Activated CD8-positive, alpha-beta memory T cell treated with anti-CD3 and anti-CD28 coated beads for 4 hours (primary cell): ENCODE measurements around the gene VPS35L.
A peak's percentile ranks its signal among the peaks of the same experiment; 100 is the strongest.
"Not testable (repeated sequence)": the region's sequence is repeated elsewhere in the genome, so short reads cannot be mapped to it uniquely, and the experiment has no call there.

Experiments
- DNase-seq, 2 donors: peaks; one replicate each; pipeline ENCODE4 v3.0.0-alpha.2; 2020; ENCODE audit warnings: low read depth in 2 of 2

The VPS35L gene

DNA sequence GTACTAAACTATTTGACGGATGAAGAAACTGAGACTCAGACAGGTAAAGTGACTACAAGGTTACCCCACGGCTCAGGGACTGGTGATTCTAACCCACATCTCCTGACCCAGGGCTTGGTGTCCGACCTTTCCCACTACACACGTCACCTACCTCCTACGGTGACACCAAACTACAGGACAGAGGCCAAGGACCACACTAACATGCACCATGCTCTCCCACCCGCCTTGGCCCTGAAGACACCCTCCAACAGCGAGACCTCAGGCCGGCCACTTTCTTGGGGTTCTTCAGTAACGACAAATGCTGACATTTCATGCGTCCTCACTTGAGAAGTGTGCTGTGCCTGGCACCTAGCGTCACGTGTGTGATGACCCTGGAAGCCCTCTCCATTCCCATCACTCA, 156.1 kb downstream of the VPS35L start:
- no peak for DNase-seq

DNA sequence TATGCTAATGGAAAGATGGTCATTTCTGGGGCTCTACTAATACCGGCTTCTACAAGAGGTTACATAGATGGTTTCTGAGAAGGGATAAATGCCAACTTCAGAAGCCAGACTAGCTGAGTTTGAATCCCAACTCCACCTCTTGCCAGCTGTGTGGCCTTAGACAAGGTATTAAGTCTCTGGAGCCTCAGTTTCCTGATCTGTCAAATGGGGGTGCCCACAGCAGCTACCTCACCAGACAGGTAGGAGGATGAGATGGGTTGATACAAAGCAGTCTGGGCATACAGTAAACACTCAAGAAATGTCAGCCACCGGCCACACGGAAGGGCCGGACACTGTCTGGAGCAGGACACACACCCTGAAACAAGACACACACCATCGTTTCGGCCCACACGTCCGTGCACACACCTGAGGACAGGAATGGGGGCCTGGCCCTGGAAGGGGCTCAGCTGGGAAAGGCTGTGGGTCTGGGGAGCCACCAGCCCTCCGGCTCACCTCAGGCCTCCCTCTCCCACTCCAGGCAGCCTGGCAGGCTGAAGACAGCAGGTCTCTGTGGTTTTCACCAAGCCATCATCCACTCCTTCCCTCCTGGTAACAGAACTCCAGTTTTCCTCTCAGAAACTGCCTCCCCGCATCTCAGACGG, 157.0 kb downstream of the VPS35L start:
- no peak for DNase-seq

DNA sequence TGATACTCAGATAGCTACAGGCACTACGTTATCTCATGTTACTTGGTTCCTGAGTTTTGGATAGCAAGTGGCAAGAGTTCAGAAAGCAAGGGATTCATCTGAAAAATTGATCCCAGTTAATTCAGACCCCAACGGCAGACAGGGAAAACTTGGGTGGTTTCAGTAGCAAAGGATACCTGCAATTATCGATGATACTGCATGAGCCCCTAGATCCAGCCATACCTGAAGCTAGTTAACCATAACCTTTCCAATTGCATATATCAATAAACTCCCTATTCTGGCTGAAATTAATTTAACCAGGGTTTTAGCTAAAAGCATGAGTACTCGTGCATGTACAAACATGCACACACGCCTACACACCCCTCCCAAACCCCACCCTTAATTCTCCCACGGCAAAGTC, 158.2 kb downstream of the VPS35L start:
- no peak for DNase-seq

DNA sequence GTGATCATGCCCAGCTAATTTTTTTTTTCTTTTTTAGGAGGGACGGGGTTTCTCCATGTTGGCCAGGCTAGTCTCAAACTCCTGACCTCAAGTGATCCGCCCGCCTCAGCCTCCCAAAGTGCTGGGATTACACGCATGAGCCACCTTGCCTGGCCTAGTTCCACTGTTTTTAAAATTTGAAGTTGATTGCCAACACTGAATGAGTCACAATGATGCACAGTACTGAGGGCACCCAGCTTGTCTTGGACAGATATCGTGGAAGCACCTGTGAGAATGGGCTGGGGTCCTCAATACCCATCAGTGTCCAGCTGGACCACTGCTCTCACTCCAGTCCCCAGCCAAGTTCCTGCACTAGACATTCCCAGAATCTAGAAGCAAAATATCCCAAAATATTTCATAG, 160.1 kb downstream of the VPS35L start:
- DNase-seq: no peak

DNA sequence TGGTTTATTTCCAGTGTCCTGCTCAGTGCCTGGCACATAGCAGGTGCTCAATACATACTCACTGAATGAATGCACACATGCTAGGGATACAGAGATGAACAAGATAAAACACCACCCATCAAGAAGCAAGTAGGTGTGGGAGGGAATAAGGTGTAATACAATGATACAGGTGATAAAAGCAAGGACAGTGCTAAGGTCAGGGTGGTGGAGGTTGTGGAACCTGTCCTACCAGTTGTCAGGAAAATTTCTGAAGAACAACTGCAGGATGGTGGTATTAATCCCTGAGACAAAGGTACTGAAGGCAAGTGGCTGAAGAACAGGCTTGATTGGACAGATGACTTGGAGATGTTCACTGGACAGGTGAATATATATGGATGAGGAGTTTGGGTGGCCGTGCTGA, 160.7 kb downstream of the VPS35L start:
- no peak for DNase-seq

DNA sequence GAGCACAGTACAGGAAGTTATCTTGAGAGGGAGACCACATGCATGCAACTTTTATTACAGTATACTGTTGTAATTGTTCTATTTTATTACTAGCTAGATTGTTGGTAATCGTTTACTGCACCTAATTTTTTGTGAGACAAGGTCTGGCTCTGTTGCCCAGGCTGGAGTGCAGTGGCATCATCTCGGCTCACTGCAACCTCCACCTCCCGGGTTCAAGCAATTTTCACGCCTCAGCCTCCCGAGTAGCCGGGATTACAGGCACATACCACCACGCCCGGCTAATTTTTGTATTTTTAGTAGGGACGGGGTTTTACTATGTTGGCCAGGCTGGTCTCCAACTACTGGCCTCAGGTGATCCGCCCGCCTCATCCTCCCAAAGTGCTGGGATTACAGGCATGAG, 161.2 kb downstream of the VPS35L start:
- DNase-seq: not testable (repeated sequence)

DNA sequence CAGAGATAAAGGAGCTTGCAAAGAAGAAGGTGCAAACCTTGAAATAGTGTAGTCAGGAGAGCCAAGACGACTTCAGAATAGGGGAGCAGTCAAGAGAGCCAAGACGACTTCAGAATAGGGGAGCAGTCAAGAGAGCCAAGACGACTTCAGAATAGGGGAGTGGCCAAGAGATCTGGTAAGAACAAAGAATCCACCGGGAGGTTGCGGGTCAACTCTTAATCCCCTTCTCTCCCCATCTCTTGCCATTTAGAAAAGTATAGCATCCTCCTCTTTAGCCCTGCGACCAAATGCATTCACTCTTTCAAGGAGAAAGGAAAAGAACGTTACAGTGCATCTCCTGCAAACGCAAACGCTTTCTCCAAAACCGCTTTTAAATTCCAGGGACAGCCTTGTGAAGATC, 161.8 kb downstream of the VPS35L start:
- DNase-seq: no peak

DNA sequence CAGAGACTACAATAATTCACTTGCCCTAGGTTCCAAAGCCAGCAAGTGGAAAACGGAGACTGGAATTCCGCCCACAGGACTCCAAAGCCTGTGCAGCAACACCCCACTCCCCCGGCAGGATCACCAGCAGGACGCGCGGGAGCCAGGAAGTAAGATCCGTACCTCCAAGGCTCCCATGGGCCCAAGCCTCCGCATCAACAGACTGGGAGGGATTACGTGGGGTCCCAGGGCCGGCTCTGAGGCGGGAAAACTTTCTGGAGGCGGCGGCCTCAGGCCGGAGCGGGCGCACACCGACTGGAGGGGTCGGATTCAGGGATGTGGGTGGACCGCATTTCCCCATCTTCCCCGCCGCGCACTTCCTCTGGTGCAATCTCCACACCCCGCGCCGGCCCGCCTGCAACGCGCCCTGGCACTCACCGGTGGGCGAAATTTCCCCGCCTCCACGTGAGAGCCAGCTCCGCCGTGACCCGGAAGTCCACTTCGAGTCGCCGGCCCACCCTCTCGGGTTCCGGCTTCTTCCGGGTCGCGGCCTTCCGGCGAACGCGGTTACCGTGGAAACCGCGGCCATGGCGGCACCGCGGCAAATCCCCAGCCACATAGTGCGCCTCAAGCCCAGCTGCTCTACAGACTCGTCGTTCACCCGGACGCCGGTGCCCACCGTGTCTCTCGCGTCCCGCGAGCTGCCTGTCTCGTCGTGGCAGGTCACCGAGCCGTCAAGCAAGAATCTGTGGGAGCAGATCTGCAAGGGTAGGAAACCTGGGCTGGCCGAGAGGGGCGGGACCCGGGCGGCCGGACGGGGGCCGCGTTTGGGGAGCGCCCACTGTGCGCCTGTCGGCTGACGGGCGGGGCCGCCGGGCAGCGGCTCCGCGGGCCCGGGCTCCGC, 162.5 kb downstream of the VPS35L start, which contains the start of the genes IQCK and KNOP1:
TSS of gene IQCK (plus strand) at position 531 of the 883 bp plus-strand sequence. CDS start at position 567, 36 bp downstream.
TSS of gene KNOP1 (minus strand) at position 487 of the 883 bp plus-strand sequence. CDS start 3,192 bp downstream, outside the sequence.
- peak; percentile 78 to 85 for DNase-seq

DNA sequence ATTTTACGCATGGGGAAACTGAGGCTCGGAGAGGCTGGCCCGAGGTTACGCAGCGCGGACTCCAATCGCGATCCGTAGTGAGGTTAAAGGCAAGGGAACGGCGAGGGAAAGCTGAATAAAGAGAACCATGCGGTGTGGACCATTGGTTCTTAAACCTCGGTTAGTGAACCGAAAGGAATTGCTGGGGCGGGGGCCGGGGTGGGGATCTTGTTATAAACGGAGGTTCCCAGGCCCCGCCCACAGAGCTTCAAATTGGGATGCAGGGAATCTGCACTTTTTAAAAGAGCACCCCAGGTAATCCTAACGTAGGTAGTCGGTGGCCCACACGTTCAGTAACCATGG, 163.1 kb downstream of the VPS35L start:
- DNase-seq: no peak

DNA sequence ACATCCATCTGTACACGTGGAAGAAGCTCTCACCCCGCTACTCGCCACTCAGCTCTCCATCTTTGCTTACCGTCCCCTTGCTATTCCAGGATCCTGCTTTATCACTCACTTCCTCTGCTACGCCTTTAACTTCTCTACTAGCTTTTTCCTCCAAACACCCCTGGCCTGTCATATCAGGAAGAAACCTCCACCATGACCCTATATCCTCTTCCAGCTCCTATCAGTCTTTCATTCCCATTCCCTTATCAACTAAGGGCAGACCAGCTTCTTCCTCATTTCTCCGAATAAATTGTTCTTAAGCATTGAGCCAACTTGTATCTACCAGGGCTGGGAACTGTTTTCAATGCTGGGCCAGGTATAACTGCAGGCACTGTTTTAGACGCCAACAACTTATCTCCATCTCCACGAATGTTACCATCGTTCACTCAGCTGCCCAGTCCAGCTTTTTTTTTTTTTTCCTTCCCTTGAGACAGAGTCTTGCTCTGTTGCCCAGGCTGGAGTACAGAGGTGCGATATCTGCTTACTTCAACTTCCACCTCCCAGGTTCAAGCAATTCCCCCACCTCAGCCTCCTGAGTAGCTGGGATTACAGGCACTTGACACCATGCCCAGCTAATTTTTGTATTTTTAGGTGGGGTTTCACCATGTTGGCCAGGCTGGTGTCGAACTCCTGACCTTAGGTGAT, 166.9 kb downstream of the VPS35L start:
- no peak for DNase-seq

DNA sequence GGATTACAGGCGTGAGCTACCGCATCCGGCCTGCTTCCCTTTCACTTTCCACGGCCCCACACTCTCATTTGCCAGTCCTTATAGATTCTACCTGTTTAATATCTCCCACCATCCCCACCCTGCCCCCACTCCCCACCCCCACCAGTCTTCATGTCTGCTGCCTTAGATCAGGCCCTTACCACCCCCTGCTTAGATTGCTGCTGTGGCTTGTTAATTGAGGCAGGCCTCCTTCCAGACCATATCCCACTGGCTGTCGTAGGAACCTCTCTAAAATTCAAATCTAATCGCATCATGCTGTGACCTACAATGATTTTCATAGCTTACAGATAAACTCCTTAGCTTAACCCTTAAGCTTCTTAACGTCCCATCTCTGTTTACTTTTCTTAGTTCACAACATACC, 167.5 kb downstream of the VPS35L start:
- no peak for DNase-seq

DNA sequence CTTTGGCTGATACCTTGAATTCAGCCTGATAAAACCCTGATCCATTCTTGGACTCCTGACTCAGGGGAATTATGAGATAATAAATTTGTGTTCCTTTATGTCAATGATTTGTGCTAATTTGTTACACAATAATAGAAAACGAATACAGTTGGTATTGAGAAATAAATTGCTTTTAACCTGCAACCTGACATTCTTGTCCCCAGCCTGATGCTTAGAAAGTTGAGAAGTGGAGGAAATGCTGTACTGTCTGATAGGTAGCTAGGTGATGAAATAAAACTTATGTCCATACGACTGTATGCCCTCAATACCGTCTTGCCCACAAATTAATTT, 173.1 kb downstream of the VPS35L start:
- no peak for DNase-seq

DNA sequence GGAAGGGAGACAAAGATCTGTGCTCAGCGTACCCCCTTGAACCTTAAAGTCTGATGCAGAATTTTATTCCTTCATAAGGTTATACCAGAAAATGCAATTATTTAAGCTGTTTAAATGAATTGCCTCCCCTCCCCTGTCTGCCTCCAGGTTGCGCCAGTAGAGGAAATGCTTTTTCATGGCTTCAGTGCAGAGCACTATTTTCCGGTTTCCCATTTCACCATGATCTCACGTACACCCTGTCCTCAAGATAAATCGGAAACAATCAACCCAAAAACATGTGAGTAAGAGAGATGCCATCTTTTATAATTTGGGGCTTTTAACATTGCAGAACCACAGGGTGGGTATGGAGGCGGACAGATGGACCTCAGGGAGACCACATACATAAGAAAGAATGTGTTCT, 178.0 kb downstream of the VPS35L start:
- DNase-seq: no peak

DNA sequence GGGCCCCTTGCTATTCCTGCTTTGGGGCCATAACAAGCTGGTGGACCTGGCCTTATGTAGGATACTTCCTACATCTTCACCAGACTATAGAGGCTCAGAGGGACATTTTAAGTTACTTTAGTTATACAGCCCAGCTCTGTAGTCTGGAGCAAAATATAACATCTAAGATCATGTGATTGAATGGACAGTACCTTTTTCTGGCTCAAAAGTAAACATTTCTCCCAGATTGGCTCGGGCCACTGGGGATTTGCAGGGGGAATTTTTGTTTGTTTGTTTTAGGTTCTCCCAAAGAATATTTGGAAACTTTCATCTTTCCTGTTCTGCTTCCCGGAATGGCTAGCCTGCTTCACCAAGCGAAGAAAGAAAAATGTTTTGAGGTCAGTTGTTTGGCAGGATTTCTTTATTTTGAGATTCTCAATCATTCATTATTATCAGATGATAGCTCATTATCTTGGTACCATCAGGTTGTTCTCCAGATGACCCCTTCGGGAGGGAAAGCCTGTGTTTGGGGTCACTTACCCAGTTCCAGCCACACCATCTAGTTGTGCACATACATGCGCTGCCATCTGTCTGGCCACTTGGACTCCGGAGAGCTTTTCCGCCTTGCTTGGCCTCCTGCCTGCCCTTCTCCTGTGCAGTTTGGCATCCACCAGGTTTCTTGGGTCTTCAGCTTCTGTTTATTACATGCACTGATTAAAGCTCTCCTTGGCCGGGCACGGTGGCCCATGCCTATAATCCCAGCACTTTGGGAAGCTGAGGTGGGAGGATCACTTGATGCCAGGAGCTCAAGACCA, 179.8 kb downstream of the VPS35L start:
- no peak for DNase-seq

DNA sequence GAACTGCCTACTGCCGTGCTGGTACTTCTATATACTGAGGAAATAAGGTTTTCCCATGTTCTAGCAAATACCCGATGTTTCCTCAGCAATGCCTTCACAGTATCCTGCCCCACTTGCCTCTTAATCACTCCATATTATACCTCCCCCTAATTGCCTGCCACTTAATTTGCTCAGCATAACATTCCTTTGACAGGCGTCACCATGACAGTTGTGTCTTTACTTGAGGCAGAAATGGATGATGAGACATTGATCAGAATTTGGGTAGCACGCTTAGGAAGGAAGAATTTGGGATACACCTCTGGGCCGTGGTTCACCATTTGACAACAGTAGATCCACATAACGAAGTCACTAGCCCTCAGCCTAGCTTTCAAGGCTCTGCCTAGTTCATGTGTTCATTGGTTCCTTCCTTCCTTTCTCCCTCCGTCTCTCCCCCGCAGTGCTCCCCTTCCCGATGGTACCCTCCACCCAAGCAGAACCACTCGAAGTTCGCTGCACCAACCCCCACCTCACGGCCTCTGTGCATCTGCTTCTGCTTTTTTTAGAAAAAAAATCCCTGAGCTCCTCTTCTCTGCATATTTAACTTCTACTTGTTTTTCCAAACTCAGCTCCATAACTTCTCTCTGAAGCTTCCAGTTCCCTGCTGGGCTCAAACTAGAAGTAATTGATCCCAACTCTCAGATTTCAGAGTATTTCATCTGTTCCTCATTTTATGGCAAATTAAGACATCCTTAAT, 182.0 kb downstream of the VPS35L start:
- DNase-seq: no peak

DNA sequence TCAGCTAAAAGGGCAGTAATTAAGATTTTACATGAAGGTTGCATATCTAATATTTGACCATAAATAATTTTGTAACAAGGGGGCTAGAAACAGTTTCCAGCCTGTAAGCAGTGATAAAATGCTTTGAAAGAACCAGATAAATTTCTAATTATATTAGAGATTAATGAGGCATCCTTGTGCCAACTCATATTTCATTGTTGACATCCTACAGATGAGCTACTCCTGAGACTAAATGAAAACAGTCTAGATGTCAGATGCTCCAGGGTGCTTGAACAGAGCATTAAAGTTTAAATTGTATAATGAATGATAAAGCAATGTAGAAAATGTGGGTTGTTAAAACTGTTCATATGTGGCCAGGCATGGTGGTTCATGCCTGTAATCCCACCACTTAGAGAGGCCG, 185.9 kb downstream of the VPS35L start:
- DNase-seq: no peak

DNA sequence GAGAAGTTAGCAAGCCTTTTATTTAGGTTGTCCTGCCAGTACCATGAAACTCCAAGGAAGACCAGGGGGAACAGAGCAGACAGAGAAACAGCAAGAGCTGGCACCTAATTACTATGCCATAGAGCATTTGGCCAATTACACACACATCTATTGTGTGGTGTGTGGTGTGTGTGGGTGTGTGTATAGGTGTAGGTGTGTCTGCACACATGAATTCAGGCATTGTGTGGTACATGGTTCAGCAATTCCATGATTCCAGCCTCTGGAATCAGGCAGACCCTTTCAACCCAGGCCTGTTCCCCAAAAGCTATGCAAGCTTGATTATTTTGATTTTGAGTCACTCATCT, 188.3 kb downstream of the VPS35L start:
- DNase-seq: no peak

DNA sequence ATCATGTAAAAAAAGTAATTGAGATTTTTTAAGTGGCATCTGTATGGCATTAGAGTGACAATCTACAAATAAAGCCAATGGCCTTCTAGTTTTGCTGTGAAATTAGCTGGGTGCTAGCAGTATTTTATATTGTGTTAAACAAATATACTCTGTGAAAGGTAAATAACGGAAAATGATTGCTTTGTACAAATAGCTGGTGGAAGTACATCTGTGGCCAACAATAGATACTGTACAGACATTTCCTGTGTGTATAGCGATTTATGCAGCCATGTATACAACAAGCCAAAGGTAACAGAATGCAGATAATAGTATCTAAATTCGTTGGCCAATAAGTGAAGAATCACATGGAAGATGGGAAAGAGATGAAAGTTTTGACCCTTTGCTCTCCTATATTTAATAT, 189.2 kb downstream of the VPS35L start:
- DNase-seq: no peak

DNA sequence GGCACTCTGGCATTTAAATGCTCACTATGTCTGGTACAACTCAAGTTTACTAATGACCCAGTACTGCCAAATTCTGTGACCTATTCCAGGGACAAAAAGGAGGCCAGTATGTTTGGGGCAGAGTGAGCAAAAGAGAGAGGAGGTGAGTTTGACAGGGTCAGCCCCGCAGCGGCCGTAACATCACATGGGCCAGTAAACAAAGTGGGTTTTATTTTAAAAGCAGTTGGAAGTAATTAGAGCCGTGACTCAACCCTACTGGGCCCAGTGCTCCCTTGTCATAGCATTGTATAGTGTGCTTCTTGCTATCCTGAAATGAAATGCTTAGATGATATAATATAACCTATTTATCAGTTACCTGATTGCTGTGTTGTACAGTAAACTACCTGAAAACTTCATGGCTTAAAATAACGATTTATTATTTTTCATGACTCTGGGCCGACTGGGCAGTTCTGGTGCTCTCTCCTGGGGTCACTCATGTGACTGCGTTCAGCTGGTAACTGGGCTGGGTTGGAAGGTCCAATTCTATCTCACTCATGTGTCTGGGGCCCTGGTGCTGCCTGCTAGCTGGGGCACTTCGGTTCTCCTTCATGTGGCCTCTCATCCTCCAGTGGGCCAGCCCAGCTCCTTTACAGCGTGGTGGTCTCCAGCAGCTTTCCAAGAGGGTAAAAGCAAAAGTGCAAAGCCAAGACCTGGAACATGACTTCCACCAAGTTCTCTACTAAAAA, 189.9 kb downstream of the VPS35L start:
- no peak for DNase-seq

DNA sequence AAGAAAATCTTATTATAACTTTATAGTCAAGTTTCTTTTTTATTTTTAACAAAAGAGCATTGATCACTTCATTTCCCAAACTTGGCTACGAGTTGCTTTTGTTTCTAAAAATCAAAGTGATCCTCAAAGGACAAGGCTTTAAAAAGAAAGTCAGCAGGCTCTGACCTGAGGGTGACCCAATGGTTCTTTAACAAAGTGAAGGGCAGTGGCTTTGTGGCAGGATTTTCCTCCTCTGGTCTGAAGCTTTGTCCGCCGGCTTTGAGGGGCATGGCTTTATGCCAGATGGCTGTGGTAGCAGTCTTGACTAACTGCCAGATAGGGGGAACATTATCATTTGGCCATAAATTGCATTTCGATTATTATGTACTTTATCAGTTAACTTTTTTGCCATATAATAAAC, 191.1 kb downstream of the VPS35L start:
- DNase-seq: no peak
